ENCODE data around the gene ZBTB16.
A peak's percentile ranks its signal among the peaks of the same experiment; 100 is the strongest.

- TF ChIP-seq CTCF (IDR thresholded peaks at IDR 0.05) = peak; percentile 40 to 63 (median 56)
- TF ChIP-seq POLR2A (IDR thresholded peaks at IDR 0.05) = no peak
Observed at GRCh38 chr11:114075891-114076441, 16.5 kb downstream of the ZBTB16 start.

Measured in testis (tissue), 2 donors.